ENCODE data around the gene GPR22.

GRCh38 chr7:107495516-107495915 is 25.7 kb downstream of the GPR22 start:
- no peak for TF ChIP-seq NR2F1 (conservative IDR thresholded peaks at IDR 0.05)
- TF ChIP-seq, protein P1, sequence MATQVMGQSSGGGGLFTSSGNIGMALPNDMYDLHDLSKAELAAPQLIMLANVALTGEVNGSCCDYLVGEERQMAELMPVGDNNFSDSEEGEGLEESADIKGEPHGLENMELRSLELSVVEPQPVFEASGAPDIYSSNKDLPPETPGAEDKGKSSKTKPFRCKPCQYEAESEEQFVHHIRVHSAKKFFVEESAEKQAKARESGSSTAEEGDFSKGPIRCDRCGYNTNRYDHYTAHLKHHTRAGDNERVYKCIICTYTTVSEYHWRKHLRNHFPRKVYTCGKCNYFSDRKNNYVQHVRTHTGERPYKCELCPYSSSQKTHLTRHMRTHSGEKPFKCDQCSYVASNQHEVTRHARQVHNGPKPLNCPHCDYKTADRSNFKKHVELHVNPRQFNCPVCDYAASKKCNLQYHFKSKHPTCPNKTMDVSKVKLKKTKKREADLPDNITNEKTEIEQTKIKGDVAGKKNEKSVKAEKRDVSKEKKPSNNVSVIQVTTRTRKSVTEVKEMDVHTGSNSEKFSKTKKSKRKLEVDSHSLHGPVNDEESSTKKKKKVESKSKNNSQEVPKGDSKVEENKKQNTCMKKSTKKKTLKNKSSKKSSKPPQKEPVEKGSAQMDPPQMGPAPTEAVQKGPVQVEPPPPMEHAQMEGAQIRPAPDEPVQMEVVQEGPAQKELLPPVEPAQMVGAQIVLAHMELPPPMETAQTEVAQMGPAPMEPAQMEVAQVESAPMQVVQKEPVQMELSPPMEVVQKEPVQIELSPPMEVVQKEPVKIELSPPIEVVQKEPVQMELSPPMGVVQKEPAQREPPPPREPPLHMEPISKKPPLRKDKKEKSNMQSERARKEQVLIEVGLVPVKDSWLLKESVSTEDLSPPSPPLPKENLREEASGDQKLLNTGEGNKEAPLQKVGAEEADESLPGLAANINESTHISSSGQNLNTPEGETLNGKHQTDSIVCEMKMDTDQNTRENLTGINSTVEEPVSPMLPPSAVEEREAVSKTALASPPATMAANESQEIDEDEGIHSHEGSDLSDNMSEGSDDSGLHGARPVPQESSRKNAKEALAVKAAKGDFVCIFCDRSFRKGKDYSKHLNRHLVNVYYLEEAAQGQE (IDR thresholded peaks at IDR 0.05; ENCODE audit: low read depth, low read length) = no peak
- no peak for TF ChIP-seq ZNF274 (IDR thresholded peaks at IDR 0.05; ENCODE audit: insufficient read depth, insufficient read length)
- no peak for TF ChIP-seq EZH2 (IDR thresholded peaks at IDR 0.05; ENCODE audit: borderline replicate concordance, control insufficient read depth, low read depth, low read length)
- no peak for TF ChIP-seq RAD21 (IDR thresholded peaks at IDR 0.05; ENCODE audit: insufficient read depth, low read depth, low read length)
- no peak for TF ChIP-seq MLLT1 (IDR thresholded peaks at IDR 0.05)

Measured in GM12878 (cell line).